ENCODE data around the gene SPECC1. TPM values are rescaled to one million over a fixed set of nuclear protein-coding genes. Genes with fewer than 3 reads are reported as not detected.

The SPECC1 gene
- polyA plus RNA-seq, 1 of the 3 experiments (the other 2 are of a cell fraction), result 11.2 TPM

- H3K27ac ChIP-seq (ENCODE audit: low read depth in 2 of 2, low read length in 1 of 2), result no peak overlapping the region
- no peaks in the 10 kb centered on the region for H3K9me2 ChIP-seq
- TF ChIP-seq TAF1 (IDR thresholded peaks at IDR 0.05; ENCODE audit: borderline replicate concordance, low read depth, low read length) (no peak), CTCF (IDR thresholded peaks at IDR 0.05) (no peak), NRF1 (IDR thresholded peaks at IDR 0.05; ENCODE audit: low read depth, low read length) (no peak), PBX3 (IDR thresholded peaks at IDR 0.05) (no peak), JUND (IDR thresholded peaks at IDR 0.05) (no peak)
- no peaks in the 10 kb centered on the region for H3K9me3 ChIP-seq
- no peaks in the 10 kb centered on the region for H3K4me1 ChIP-seq (ENCODE audit: control insufficient read depth in 1 of 2, insufficient read depth in 2 of 2, low read depth in 1 of 2, low read length in 1 of 2)
- no peaks in the 10 kb centered on the region for H3K79me2 ChIP-seq (ENCODE audit: insufficient read depth)
- ChIA-PET CTCF (no interaction called here), POLR2A (no interaction called here)
- no peak overlapping the region for H3K4me2 ChIP-seq
- H2AFZ ChIP-seq (ENCODE audit: low read depth), result no peak overlapping the region
- 79% methylated on average over 5 of the region's 5 CpGs for WGBS (ENCODE audit: low lambda C conversion rate)
- H3K36me3 ChIP-seq (replicated peaks in 1 of 2; ENCODE audit: control insufficient read depth in 1 of 2, insufficient read depth in 2 of 2, low read length in 1 of 2), result no peaks in the 10 kb centered on the region
- no peaks in the 10 kb centered on the region for H3K27me3 ChIP-seq (ENCODE audit: insufficient read depth)
- H3K4me3 ChIP-seq (ENCODE audit: low read depth in 2 of 2, low read length in 1 of 2), result no peak overlapping the region
- no peak overlapping the region for H3K9ac ChIP-seq
- DNase-seq, result no peak
- H3F3A ChIP-seq (replicated peaks; ENCODE audit: insufficient read depth), result no peaks in the 10 kb centered on the region
- no peaks in the 10 kb centered on the region for H4K20me1 ChIP-seq (ENCODE audit: insufficient read depth)
Measured at GRCh38 chr17:20133517-20133916, 124.4 kb downstream of the SPECC1 start.

- no peaks in the 10 kb centered on the region for H3K27me3 ChIP-seq (ENCODE audit: insufficient read depth)
- ChIA-PET POLR2A (no interaction called here), CTCF (interaction anchor here (1.1 to 1.6 kb wide), 5 partner anchors 12 to 148 kb away, joined by 3 read pairs; no protein-coding TSS in a partner anchor)
- no peaks in the 10 kb centered on the region for H3F3A ChIP-seq (replicated peaks; ENCODE audit: insufficient read depth)
- H2AFZ ChIP-seq (ENCODE audit: low read depth), result no peak overlapping the region
- no peak for DNase-seq
- no peak overlapping the region for H3K27ac ChIP-seq (ENCODE audit: low read depth in 2 of 2, low read length in 1 of 2)
- TF ChIP-seq RAD21 (IDR thresholded peaks at IDR 0.05; ENCODE audit: low read length) (no peak), RCOR1 (IDR thresholded peaks at IDR 0.05; ENCODE audit: low read length) (no peak), YY1 (IDR thresholded peaks at IDR 0.05; ENCODE audit: low read depth) (no peak), RFX5 (IDR thresholded peaks at IDR 0.05; ENCODE audit: low read length) (no peak), NFIC (IDR thresholded peaks at IDR 0.05; ENCODE audit: borderline replicate concordance) (no peak), SIN3A (IDR thresholded peaks at IDR 0.05; ENCODE audit: borderline replicate concordance, low read depth, low read length) (no peak), MEF2A (IDR thresholded peaks at IDR 0.05; ENCODE audit: borderline replicate concordance, low read depth) (no peak)
- H3K9me3 ChIP-seq, result no peaks in the 10 kb centered on the region
- no peak overlapping the region for H3K9ac ChIP-seq
- H3K9me2 ChIP-seq, result no peaks in the 10 kb centered on the region
- H4K20me1 ChIP-seq (ENCODE audit: insufficient read depth), result no peaks in the 10 kb centered on the region
- H3K79me2 ChIP-seq (ENCODE audit: insufficient read depth), result no peaks in the 10 kb centered on the region
- WGBS (ENCODE audit: low lambda C conversion rate), result 70% methylated on average over 10 of the region's 10 CpGs
- H3K4me3 ChIP-seq (ENCODE audit: low read depth in 2 of 2, low read length in 1 of 2), result no peak overlapping the region
- H3K4me1 ChIP-seq (ENCODE audit: control insufficient read depth in 1 of 2, insufficient read depth in 2 of 2, low read depth in 1 of 2, low read length in 1 of 2), result no peaks in the 10 kb centered on the region; a peak in 1 of 4 replicates
- no peak overlapping the region for H3K4me2 ChIP-seq
- H3K36me3 ChIP-seq (replicated peaks in 1 of 2; ENCODE audit: control insufficient read depth in 1 of 2, insufficient read depth in 2 of 2, low read length in 1 of 2), result no peaks in the 10 kb centered on the region
Measured at GRCh38 chr17:20141198-20141972, 132.2 kb downstream of the SPECC1 start.
